ENCODE results near the gene NME7. TPM values are rescaled to one million over a fixed set of nuclear protein-coding genes. Genes with fewer than 3 reads are reported as not detected.
A peak's percentile ranks its signal among the peaks of the same experiment; 100 is the strongest.
"Not testable (repeated sequence)": the region's sequence is repeated elsewhere in the genome, so short reads cannot be mapped to it uniquely, and the experiment has no call there.

NME7 gene
- polyA plus RNA-seq (2011; rRNA removed) = 7.5 and 16.3 TPM in 2 replicates
- polyA minus RNA-seq (2011; rRNA and poly(A)+ RNA removed) = 9.1 and 12.8 TPM in 2 replicates

- DNase-seq (ENCODE audit: low read depth) = peak; percentile 93
- Histone ChIP-seq H3K36me3 (ENCODE audit: control insufficient read depth, insufficient read depth, low read length) (peaks cover 2% of the 10 kb centered on the region; the same call in 1 of the 2 replicates), H3K27me3 (ENCODE audit: control insufficient read depth, insufficient read depth, low read length) (no peaks in the 10 kb centered on the region), H3K4me3 (ENCODE audit: low read depth, low read length) (peak within 1 kb of the TSS; percentile 73)
- ChIA-PET POLR2A (interaction anchor here (0.9 kb wide), 1 partner anchor 9 kb away, joined by 5 read pairs; no protein-coding TSS in a partner anchor), CTCF (interaction anchor here (0.9 to 1.5 kb wide), 7 partner anchors 12 to 1045 kb away, joined by 3 to 6 read pairs (median 4); no protein-coding TSS in a partner anchor)
- TF ChIP-seq CTCF (IDR thresholded peaks at IDR 0.05; ENCODE audit: insufficient read depth, low read depth, low read length) = no peak
Measured at GRCh38 chr1:169367686-169368405, at the start of gene NME7, which contains the start of gene BLZF1. TSS of gene NME7 (minus strand) at chr1:169367797. CDS start at chr1:169367710, 87 bp downstream. TSS of gene BLZF1 (plus strand) at chr1:169368195. CDS start at chr1:169369523, 1,328 bp downstream.

- CTCF ChIA-PET = interaction anchor here (0.6 kb wide), 2 partner anchors 677 to 1053 kb away, joined by 3 read pairs; no protein-coding TSS in a partner anchor
- Histone ChIP-seq H3K4me3 (ENCODE audit: low read depth, low read length) (no peak overlapping the region), H3K27me3 (ENCODE audit: control insufficient read depth, insufficient read depth, low read length) (no peaks in the 10 kb centered on the region), H3K36me3 (ENCODE audit: control insufficient read depth, insufficient read depth, low read length) (no peaks in the 10 kb centered on the region)
- POLR2A ChIA-PET = no interaction called here
- DNase-seq (ENCODE audit: low read depth) = no peak
- TF ChIP-seq CTCF (IDR thresholded peaks at IDR 0.05; ENCODE audit: insufficient read depth, low read depth, low read length) = no peak
Measured at GRCh38 chr1:169414952-169415351, 47.4 kb upstream of the NME7 start.

GRCh38 chr1:169408340-169408739 lies 40.7 kb upstream of the NME7 start:
- POLR2A ChIA-PET; H3K27me3 ChIP-seq (ENCODE audit: control insufficient read depth, insufficient read depth, low read length); H3K4me3 ChIP-seq (ENCODE audit: low read depth, low read length); CTCF ChIA-PET; H3K36me3 ChIP-seq (ENCODE audit: control insufficient read depth, insufficient read depth, low read length); DNase-seq (ENCODE audit: low read depth): not testable (repeated sequence)

GRCh38 chr1:169402578-169402977 lies 35.0 kb upstream of the NME7 start:
- DNase-seq (ENCODE audit: low read depth); CTCF ChIA-PET; POLR2A ChIA-PET; H3K27me3 ChIP-seq (ENCODE audit: control insufficient read depth, insufficient read depth, low read length); H3K36me3 ChIP-seq (ENCODE audit: control insufficient read depth, insufficient read depth, low read length); H3K4me3 ChIP-seq (ENCODE audit: low read depth, low read length): not testable (repeated sequence)

- peaks cover 2% of the 10 kb centered on the region; the same call in 1 of the 2 replicates for H3K36me3 ChIP-seq (ENCODE audit: control insufficient read depth, insufficient read depth, low read length)
- no peak for DNase-seq (ENCODE audit: low read depth)
- CTCF ChIA-PET = interaction anchor here (1.0 kb wide), 1 partner anchor 15 kb away, joined by 4 read pairs; no protein-coding TSS in a partner anchor
- no peak overlapping the region for H3K4me3 ChIP-seq (ENCODE audit: low read depth, low read length)
- POLR2A ChIA-PET = no interaction called here
- no peak for TF ChIP-seq CTCF (IDR thresholded peaks at IDR 0.05; ENCODE audit: insufficient read depth, low read depth, low read length)
- H3K27me3 ChIP-seq (ENCODE audit: control insufficient read depth, insufficient read depth, low read length) = no peaks in the 10 kb centered on the region
Measured at GRCh38 chr1:169395955-169396354, 28.4 kb upstream of the NME7 start.

GRCh38 chr1:169392406-169392805 lies 24.8 kb upstream of the NME7 start:
- no peak for TF ChIP-seq CTCF (IDR thresholded peaks at IDR 0.05; ENCODE audit: insufficient read depth, low read depth, low read length)
- ChIA-PET CTCF (no interaction called here), POLR2A (no interaction called here)
- peaks cover 3% of the 10 kb centered on the region; the same call in 1 of the 2 replicates for H3K36me3 ChIP-seq (ENCODE audit: control insufficient read depth, insufficient read depth, low read length)
- H3K4me3 ChIP-seq (ENCODE audit: low read depth, low read length) = no peak overlapping the region
- DNase-seq (ENCODE audit: low read depth) = no peak
- H3K27me3 ChIP-seq (ENCODE audit: control insufficient read depth, insufficient read depth, low read length) = no peaks in the 10 kb centered on the region
